ENCODE results near the gene PRAMEF13.
"Not testable (repeated sequence)": the region's sequence is repeated elsewhere in the genome, so short reads cannot be mapped to it uniquely, and the experiment has no call there.

The PRAMEF13 gene

GRCh38 chr1:13201309-13201708, at the start of gene PRAMEF13:
TSS of gene PRAMEF13 (minus strand) at chr1:13201409. CDS start at chr1:13199589, 1,820 bp downstream.
- DNase-seq, result not testable (repeated sequence)

GRCh38 chr1:13247122-13247521, 45.9 kb upstream of the PRAMEF13 start:
- DNase-seq, result not testable (repeated sequence)

GRCh38 chr1:13246554-13246871, 45.3 kb upstream of the PRAMEF13 start:
- DNase-seq, result not testable (repeated sequence)

- DNase-seq, result not testable (repeated sequence)
These were observed 44.8 kb upstream of the PRAMEF13 start for GRCh38 chr1:13245841-13246553.

- not testable (repeated sequence) for DNase-seq
These were observed 42.5 kb upstream of the PRAMEF13 start for GRCh38 chr1:13243536-13244263.

GRCh38 chr1:13239633-13240032, 38.4 kb upstream of the PRAMEF13 start:
- DNase-seq, result not testable (repeated sequence)

GRCh38 chr1:13237572-13237971, 36.4 kb upstream of the PRAMEF13 start:
- not testable (repeated sequence) for DNase-seq

- not testable (repeated sequence) for DNase-seq
These were observed 32.8 kb upstream of the PRAMEF13 start for GRCh38 chr1:13234057-13234456.

- not testable (repeated sequence) for DNase-seq
These were observed 30.8 kb upstream of the PRAMEF13 start for GRCh38 chr1:13232056-13232455.

GRCh38 chr1:13231061-13231750, 30.0 kb upstream of the PRAMEF13 start:
- not testable (repeated sequence) for DNase-seq

GRCh38 chr1:13230601-13231000, 29.4 kb upstream of the PRAMEF13 start:
- not testable (repeated sequence) for DNase-seq

- not testable (repeated sequence) for DNase-seq
These were observed 28.9 kb upstream of the PRAMEF13 start for GRCh38 chr1:13230096-13230495.

GRCh38 chr1:13228343-13228781, 27.2 kb upstream of the PRAMEF13 start:
- no peak for DNase-seq

GRCh38 chr1:13227271-13228055, 26.3 kb upstream of the PRAMEF13 start:
- DNase-seq, result not testable (repeated sequence)

GRCh38 chr1:13225675-13226204, 24.5 kb upstream of the PRAMEF13 start, which contains the start of gene PRAMEF18:
TSS of gene PRAMEF18 (minus strand) at chr1:13226154. CDS start at chr1:13226106, 48 bp downstream.
- DNase-seq, result not testable (repeated sequence)

GRCh38 chr1:13224480-13225060, 23.4 kb upstream of the PRAMEF13 start:
- no peak for DNase-seq

GRCh38 chr1:13222788-13223187, 21.6 kb upstream of the PRAMEF13 start:
- not testable (repeated sequence) for DNase-seq

GRCh38 chr1:13219203-13219602, 18.0 kb upstream of the PRAMEF13 start:
- not testable (repeated sequence) for DNase-seq

GRCh38 chr1:13216619-13217018, 15.4 kb upstream of the PRAMEF13 start:
- DNase-seq, result not testable (repeated sequence)

GRCh38 chr1:13208712-13209111, 7.5 kb upstream of the PRAMEF13 start:
- not testable (repeated sequence) for DNase-seq

GRCh38 chr1:13171548-13171947, 29.7 kb downstream of the PRAMEF13 start, which contains the start of gene PRAMEF9:
TSS of gene PRAMEF9 (plus strand) at chr1:13171848. CDS start at chr1:13175281, 3,433 bp downstream.
- not testable (repeated sequence) for DNase-seq

- DNase-seq, result not testable (repeated sequence)
These were observed 35.7 kb downstream of the PRAMEF13 start, which contains the start of gene HNRNPCL4 for GRCh38 chr1:13165531-13165930. TSS of gene HNRNPCL4 (minus strand) at chr1:13165631. CDS start at chr1:13165467, 164 bp downstream.
